ENCODE data around the gene PROZ.

- TF ChIP-seq ZBTB33 (IDR thresholded peaks at IDR 0.05; ENCODE audit: extremely low read depth, insufficient replicate concordance, low read length) (no peak), POLR2A (IDR thresholded peaks at IDR 0.05; ENCODE audit: borderline replicate concordance, extremely low read depth, insufficient read depth, insufficient read length) (no peak), CEBPB (IDR thresholded peaks at IDR 0.05; ENCODE audit: low read depth) (no peak), YY1 (IDR thresholded peaks at IDR 0.05; ENCODE audit: extremely low read depth, insufficient replicate concordance, low read depth, low read length) (no peak), EZH2phosphoT487 (IDR thresholded peaks at IDR 0.05; ENCODE audit: borderline replicate concordance) (no peak), POLR2AphosphoS5 (IDR thresholded peaks at IDR 0.05; ENCODE audit: low read depth, low read length) (no peak), ATF3 (IDR thresholded peaks at IDR 0.05) (no peak), ZNF274 (IDR thresholded peaks at IDR 0.05; ENCODE audit: low read depth, low read length) (no peak), EZH2 (IDR thresholded peaks at IDR 0.05) (no peak), SIN3A (IDR thresholded peaks at IDR 0.05; ENCODE audit: low read depth) (no peak), SRF (IDR thresholded peaks at IDR 0.05; ENCODE audit: low read depth) (no peak), FOSL1 (IDR thresholded peaks at IDR 0.05; ENCODE audit: low read depth) (no peak), MAX (IDR thresholded peaks at IDR 0.05) (no peak)
- TF ChIP-seq, protein P1, sequence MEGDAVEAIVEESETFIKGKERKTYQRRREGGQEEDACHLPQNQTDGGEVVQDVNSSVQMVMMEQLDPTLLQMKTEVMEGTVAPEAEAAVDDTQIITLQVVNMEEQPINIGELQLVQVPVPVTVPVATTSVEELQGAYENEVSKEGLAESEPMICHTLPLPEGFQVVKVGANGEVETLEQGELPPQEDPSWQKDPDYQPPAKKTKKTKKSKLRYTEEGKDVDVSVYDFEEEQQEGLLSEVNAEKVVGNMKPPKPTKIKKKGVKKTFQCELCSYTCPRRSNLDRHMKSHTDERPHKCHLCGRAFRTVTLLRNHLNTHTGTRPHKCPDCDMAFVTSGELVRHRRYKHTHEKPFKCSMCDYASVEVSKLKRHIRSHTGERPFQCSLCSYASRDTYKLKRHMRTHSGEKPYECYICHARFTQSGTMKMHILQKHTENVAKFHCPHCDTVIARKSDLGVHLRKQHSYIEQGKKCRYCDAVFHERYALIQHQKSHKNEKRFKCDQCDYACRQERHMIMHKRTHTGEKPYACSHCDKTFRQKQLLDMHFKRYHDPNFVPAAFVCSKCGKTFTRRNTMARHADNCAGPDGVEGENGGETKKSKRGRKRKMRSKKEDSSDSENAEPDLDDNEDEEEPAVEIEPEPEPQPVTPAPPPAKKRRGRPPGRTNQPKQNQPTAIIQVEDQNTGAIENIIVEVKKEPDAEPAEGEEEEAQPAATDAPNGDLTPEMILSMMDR (IDR thresholded peaks at IDR 0.05 in 2 of 3, conservative IDR thresholded peaks at IDR 0.05 in 1 of 3; ENCODE audit: borderline replicate concordance in 1 of 3, insufficient read depth in 1 of 3, low read depth in 2 of 3, low read length in 2 of 3): no peak
Measured at GRCh38 chr13:113152691-113152983, 5.8 kb upstream of the PROZ start.

All from HCT116 (cell line).